Endothelial cell of umbilical vein (primary cell): ENCODE measurements around the gene METTL25. TPM values are rescaled to one million over a fixed set of nuclear protein-coding genes. Genes with fewer than 3 reads are reported as not detected.

Experiments used
- BruUV-seq: library from RNA; stranded (reverse); fragments of 400-500 nt; replicated peaks from 2 replicates; lab custom pipeline; 2021; lab: Mats Ljungman, UMichigan
- CTCF ChIA-PET: fragments of 300-600, 350-600 bp; sonication (Branson Sonifier 250); formaldehyde crosslinking; loops from one replicate; lab custom pipeline; 2021; ENCODE audit warnings: antibody characterized with exemption, inconsistent platforms; lab: Charles Lee
- POLR2A ChIA-PET: fragments of 300-600, 350-600 bp; sonication (Branson Sonifier 250); formaldehyde crosslinking; loops from one replicate; lab custom pipeline; 2021; ENCODE audit warnings: antibody characterized with exemption, inconsistent platforms; lab: Charles Lee
- DNase-seq: peaks from one replicate; pipeline ENCODE4 v3.0.0-alpha.2; 2011; ENCODE audit warnings: low read depth, low spot score
- FAIRE-seq: peaks from 2 replicates; lab custom pipeline; 2011; peaks lifted over from hg19 to GRCh38; lab: Jason Lieb, UNC
- H2AFZ ChIP-seq: 2 replicates; pipeline ENCODE4 v1.6.0; 2012; ENCODE audit warnings: low read depth, low read length, control low read depth, inconsistent platforms
- H3K27ac ChIP-seq: 2 replicates; pipeline ENCODE4 v1.5.1; 2011; ENCODE audit warnings: low read depth, mild to moderate bottlenecking, control low read depth, low read length, moderate library complexity; ENCODE audit not compliant: insufficient read depth
- H3K27me3 ChIP-seq, 2 experiments: 2 replicates each; pipeline versions ENCODE4 v1.6.0 to v1.6.1; 2011; ENCODE audit warnings: low read length in 2 of 2, mixed read lengths in 1 of 2; ENCODE audit not compliant: control insufficient read depth in 2 of 2, insufficient read depth in 2 of 2
- H3K36me3 ChIP-seq, 2 experiments: 2 replicates in 1 of 2; 3 replicates in 1 of 2; pipeline ENCODE4 v1.5.1; 2011; ENCODE audit warnings: low read length in 2 of 2, mild to moderate bottlenecking in 1 of 2, moderate library complexity in 1 of 2; ENCODE audit not compliant: control insufficient read depth in 2 of 2, insufficient read depth in 2 of 2; ENCODE audit errors: extremely low read depth in 1 of 2
- H3K4me1 ChIP-seq: 3 replicates; pipeline ENCODE4 v1.5.1; 2011; ENCODE audit warnings: mild to moderate bottlenecking, low read length; ENCODE audit not compliant: control insufficient read depth, insufficient read depth; ENCODE audit errors: extremely low read depth
- H3K4me2 ChIP-seq: 2 replicates; pipeline ENCODE4 v1.6.1; 2011; ENCODE audit warnings: low read length, control low read depth, mixed read lengths; ENCODE audit not compliant: insufficient read depth
- H3K4me3 ChIP-seq, 3 experiments: fragments of 200-600 bp in 1 of 3; sonication (generic), shearing (Covaris generic) in 1 of 3; replicated peaks in 1 of 3; 2 replicates each; pipeline ENCODE4 v1.5.1; 2011 to 2016; ENCODE audit warnings: control low read depth in 3 of 3, low read length in 3 of 3, mild to moderate bottlenecking in 2 of 3, inconsistent platforms in 1 of 3, low read depth in 1 of 3, moderate library complexity in 1 of 3; ENCODE audit not compliant: insufficient read depth in 1 of 3
- H3K79me2 ChIP-seq: 2 replicates; pipeline ENCODE4 v1.6.0; 2012; ENCODE audit warnings: low read length, inconsistent platforms; ENCODE audit not compliant: control insufficient read depth, insufficient read depth
- H3K9ac ChIP-seq: replicated peaks from 2 replicates; pipeline ENCODE3; 2011; ENCODE audit warnings: low read length, control low read depth; ENCODE audit not compliant: insufficient read depth; ENCODE audit errors: extremely low read depth
- H3K9me1 ChIP-seq: replicated peaks from 3 replicates; pipeline ENCODE4 v1.6.0; 2011; ENCODE audit warnings: mild to moderate bottlenecking, low read length; ENCODE audit not compliant: control insufficient read depth, insufficient read depth; ENCODE audit errors: extremely low read depth
- H3K9me3 ChIP-seq: replicated peaks from 2 replicates; pipeline ENCODE4 v1.5.1; 2012; ENCODE audit warnings: low read length, inconsistent platforms; ENCODE audit not compliant: control insufficient read depth, insufficient read depth
- H4K20me1 ChIP-seq: replicated peaks from 2 replicates; pipeline ENCODE3; 2011; ENCODE audit warnings: mild to moderate bottlenecking, low read length; ENCODE audit not compliant: control insufficient read depth, insufficient read depth; ENCODE audit errors: extremely low read depth
- EZH2 ChIP-seq: IDR thresholded peaks from 2 replicates; pipeline ENCODE4 v1.6.1; 2012; ENCODE audit warnings: borderline replicate concordance, low read depth, mild to moderate bottlenecking, moderate library complexity, low read length, inconsistent platforms; ENCODE audit not compliant: severe bottlenecking
- FOS ChIP-seq: IDR thresholded peaks from 2 replicates; pipeline ENCODE4 v1.6.1; 2011; ENCODE audit warnings: mild to moderate bottlenecking, low read length, moderate library complexity, borderline replicate concordance; ENCODE audit not compliant: insufficient read depth
- GATA2 ChIP-seq: IDR thresholded peaks from 2 replicates; pipeline ENCODE4 v1.7.0; 2011; ENCODE audit warnings: low read depth, mild to moderate bottlenecking, moderate library complexity, mixed read lengths, low read length; ENCODE audit not compliant: insufficient read length, insufficient read depth
- JUN ChIP-seq: IDR thresholded peaks from 2 replicates; pipeline ENCODE4 v1.6.1; 2011; ENCODE audit warnings: borderline replicate concordance, low read depth; ENCODE audit not compliant: insufficient read length, insufficient read depth
- MYC ChIP-seq: IDR thresholded peaks from one replicate; pipeline ENCODE4 v1.6.1; 2011; ENCODE audit warnings: mild to moderate bottlenecking, low read depth, low read length
- POLR2A ChIP-seq: IDR thresholded peaks from 2 replicates; pipeline ENCODE4 v1.6.1; 2012; ENCODE audit warnings: low read depth, mild to moderate bottlenecking, control low read depth, low read length
- POLR2AphosphoS5 ChIP-seq: IDR thresholded peaks from 2 replicates; pipeline ENCODE4 v1.6.1; 2012; ENCODE audit warnings: low read depth, mild to moderate bottlenecking, control low read depth, low read length, moderate library complexity; ENCODE audit not compliant: insufficient read depth
- dilution Hi-C: fragments of 300-500 bp; cut with MboI; formaldehyde crosslinking; loops from one replicate; pipeline ENCODE4 v1.15.0; 2019; ENCODE audit warnings: low sequenced_read_pairs; ENCODE audit not compliant: extremely low pct_ligation_motif_present
- intact Hi-C: fragments of 100-400 bp; cut with micrococcal nuclease; formaldehyde crosslinking; loops from one replicate; pipeline ENCODE4 v1.10.0; 2022
- polyA plus RNA-seq, 4 experiments: library from polyadenylated mRNA; depleted of rRNA in 3 of 4; stranded (reverse) in 3 of 4; unstranded in 1 of 4; fragments of >200 nt; gene quantifications; 2 replicates each; pipeline versions ENCODE4 v1.2.1 to v1.2.3, GENCODE V29; 2011 to 2012; ENCODE audit warnings: missing spikeins in 1 of 4
- total RNA-seq: library from RNA; stranded (reverse); gene quantifications from 2 replicates; pipeline ENCODE4 v1.2.3, GENCODE V29; 2021
- TF ChIP-seq, protein P1 (sequence below), 2 donors: IDR thresholded peaks; 1 replicate in 1 of 2; 2 replicates in 1 of 2; pipeline ENCODE4 v1.5.1; 2011; ENCODE audit warnings: low read length in 2 of 2, mild to moderate bottlenecking in 2 of 2, moderate library complexity in 2 of 2, control low read depth in 1 of 2, inconsistent platforms in 1 of 2, low read depth in 1 of 2; ENCODE audit not compliant: insufficient read depth in 1 of 2; ENCODE audit errors: extremely low read depth in 1 of 2
- TF ChIP-seq, protein P2 (sequence below): IDR thresholded peaks from 2 replicates; pipeline ENCODE4 v1.6.1; 2011; ENCODE audit not compliant: insufficient read depth, insufficient read length

Gene METTL25
- total and polyA plus RNA-seq, 2 donors (not counting 3 experiments of a cell fraction or from before 2014, with no cell fraction given), result 6.5 to 8.5 TPM

DNA sequence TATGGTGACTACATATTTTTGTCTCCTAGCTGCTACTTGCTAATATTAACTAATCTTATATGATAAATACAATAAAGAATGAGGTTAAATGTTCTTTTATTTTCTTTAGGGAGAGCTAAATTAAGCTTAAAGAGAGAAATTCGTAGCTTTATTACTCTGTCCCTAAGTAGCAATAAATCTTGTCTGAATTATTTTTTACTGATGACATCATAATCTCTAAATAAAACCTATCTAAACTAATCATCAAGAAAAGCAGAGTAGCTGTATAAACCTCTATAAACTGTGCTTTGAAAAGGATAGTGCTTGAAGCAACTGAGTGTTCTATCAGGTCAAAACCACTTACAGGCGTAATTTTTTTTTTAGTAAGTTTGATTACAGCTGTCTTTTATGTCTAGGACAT, 42.5 kb downstream of the METTL25 start:
- FAIRE-seq (no peak), DNase-seq (no peak)
- TF ChIP-seq POLR2A (no peak), POLR2AphosphoS5 (no peak), GATA2 (no peak), EZH2 (no peak), FOS (no peak), MYC (no peak), JUN (no peak)
- TF ChIP-seq, protein P1, sequence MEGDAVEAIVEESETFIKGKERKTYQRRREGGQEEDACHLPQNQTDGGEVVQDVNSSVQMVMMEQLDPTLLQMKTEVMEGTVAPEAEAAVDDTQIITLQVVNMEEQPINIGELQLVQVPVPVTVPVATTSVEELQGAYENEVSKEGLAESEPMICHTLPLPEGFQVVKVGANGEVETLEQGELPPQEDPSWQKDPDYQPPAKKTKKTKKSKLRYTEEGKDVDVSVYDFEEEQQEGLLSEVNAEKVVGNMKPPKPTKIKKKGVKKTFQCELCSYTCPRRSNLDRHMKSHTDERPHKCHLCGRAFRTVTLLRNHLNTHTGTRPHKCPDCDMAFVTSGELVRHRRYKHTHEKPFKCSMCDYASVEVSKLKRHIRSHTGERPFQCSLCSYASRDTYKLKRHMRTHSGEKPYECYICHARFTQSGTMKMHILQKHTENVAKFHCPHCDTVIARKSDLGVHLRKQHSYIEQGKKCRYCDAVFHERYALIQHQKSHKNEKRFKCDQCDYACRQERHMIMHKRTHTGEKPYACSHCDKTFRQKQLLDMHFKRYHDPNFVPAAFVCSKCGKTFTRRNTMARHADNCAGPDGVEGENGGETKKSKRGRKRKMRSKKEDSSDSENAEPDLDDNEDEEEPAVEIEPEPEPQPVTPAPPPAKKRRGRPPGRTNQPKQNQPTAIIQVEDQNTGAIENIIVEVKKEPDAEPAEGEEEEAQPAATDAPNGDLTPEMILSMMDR (IDR thresholded peaks at IDR 0.05; ENCODE audit: extremely low read depth in 1 of 2, insufficient read depth in 1 of 2, low read depth in 1 of 2, low read length in 2 of 2), result no peak
- TF ChIP-seq, protein P2, sequence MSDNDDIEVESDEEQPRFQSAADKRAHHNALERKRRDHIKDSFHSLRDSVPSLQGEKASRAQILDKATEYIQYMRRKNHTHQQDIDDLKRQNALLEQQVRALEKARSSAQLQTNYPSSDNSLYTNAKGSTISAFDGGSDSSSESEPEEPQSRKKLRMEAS, result no peak
- Histone ChIP-seq H3K9ac (no peak overlapping the region), H3K4me1 (no peaks in the 10 kb centered on the region), H3K4me2 (no peak overlapping the region), H3K9me1 (no peaks in the 10 kb centered on the region), H3K27me3 (no peaks in the 10 kb centered on the region), H4K20me1 (no peaks in the 10 kb centered on the region), H2AFZ (no peak overlapping the region), H3K9me3 (no peaks in the 10 kb centered on the region), H3K4me3 (no peak overlapping the region), H3K36me3 (no peaks in the 10 kb centered on the region), H3K27ac (no peak overlapping the region), H3K79me2 (no peaks in the 10 kb centered on the region)
- dilution Hi-C loops, result no loop called here
- intact Hi-C loops, result no loop called here
- no TSS peak for BruUV-seq
- ChIA-PET POLR2A (no interaction called here), CTCF (interaction anchor here (1.4 kb wide), 1 partner anchor 11 kb away, joined by 3 read pairs; no protein-coding TSS in a partner anchor)
